Tibial nerve (tissue), 3 donors: ENCODE measurements around the gene EXOC3L2.

Experiments
- CTCF ChIP-seq, 5 experiments: fragments of 200-600 bp in 3 of 5; fragments of 450-650 bp in 2 of 5; sonication (generic) in 3 of 5; IDR thresholded peaks; one replicate each; pipeline ENCODE4 v1.5.1; 2016 to 2019; ENCODE audit warnings: antibody characterized with exemption in 5 of 5, mild to moderate bottlenecking in 3 of 5, moderate library complexity in 2 of 5
- POLR2A ChIP-seq, 2 donors: fragments of 450-650 bp; IDR thresholded peaks; one replicate each; pipeline ENCODE4 v1.6.1; 2017; ENCODE audit warnings: antibody characterized with exemption in 2 of 2, mild to moderate bottlenecking in 2 of 2, moderate library complexity in 2 of 2

- TF ChIP-seq CTCF (IDR thresholded peaks at IDR 0.05) (no peak), POLR2A (IDR thresholded peaks at IDR 0.05) (no peak)
These were observed 1.9 kb upstream of the EXOC3L2 start for GRCh38 chr19:45247136-45247535.
